Activated CD4-positive, CD25-positive, alpha-beta regulatory T cell treated with anti-CD3 and anti-CD28 coated beads, Interleukin-2, amount 50 U/mL, for 72 hours (primary cell): ENCODE data around the gene CD3D.
"Not testable (repeated sequence)": the region's sequence is repeated elsewhere in the genome, so short reads cannot be mapped to it uniquely, and the experiment has no call there.

Source experiments
- DNase-seq: peaks from one replicate; pipeline ENCODE4 v3.0.0; 2021

CD3D gene

DNA sequence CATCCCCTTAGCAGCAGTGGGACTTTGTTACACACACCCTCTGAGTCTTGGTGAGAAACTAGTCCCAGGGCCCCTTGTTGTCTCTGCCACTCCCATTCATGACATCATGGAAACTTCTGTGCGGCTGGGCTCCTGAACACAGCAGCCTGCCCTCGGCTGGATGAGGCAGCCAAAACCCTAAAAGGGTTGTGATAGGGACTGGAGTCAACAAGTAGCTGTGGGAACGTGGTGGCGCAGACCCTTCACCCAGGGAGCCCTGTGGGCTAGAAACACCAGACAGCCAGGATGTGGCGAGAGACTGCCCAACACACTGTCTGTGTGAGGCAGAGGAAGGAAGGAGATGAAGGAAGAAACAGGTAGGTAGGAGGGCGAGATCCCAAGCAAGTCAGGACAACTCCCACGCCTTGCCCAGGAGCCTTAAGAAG, 3.9 kb downstream of the CD3D start:
- peak; percentile 68 for DNase-seq

DNA sequence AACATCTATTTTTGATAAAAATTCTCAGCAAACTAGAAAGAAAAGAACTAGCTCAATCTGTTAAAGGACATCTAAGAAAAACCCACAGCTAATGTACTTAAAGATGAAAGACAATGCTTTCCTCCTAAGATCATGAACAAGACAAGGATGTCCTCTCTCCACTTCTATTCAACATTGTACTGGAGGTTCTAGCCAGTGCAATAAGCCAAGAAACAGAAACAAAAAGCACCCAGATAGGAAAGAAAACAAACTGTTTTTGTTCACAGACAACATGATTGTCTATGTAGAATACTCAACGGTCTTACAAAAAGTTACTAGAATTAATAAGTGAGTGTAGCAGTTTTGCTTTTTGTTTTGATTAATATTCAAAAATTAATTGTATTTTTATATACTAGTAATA, 7.8 kb downstream of the CD3D start:
- DNase-seq, result no peak

DNA sequence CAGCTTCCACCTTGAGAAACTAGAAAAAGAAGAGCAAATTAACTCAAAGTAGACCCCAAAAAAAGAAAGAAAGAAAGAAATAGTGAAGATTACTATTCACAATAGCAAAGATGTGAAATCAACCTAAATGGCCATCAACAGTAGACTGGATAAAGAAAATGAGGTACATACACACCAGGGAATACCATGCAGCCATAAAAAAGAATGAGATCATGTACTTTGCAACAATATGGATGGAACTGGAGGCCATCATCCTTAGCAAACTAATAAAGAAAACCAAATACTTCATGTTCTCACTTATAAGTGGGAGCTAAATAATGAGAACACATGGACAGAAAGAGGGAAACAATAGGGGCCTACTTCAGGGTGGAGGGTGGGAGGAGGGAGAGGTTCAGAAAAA, 13.8 kb downstream of the CD3D start:
- DNase-seq, result no peak

DNA sequence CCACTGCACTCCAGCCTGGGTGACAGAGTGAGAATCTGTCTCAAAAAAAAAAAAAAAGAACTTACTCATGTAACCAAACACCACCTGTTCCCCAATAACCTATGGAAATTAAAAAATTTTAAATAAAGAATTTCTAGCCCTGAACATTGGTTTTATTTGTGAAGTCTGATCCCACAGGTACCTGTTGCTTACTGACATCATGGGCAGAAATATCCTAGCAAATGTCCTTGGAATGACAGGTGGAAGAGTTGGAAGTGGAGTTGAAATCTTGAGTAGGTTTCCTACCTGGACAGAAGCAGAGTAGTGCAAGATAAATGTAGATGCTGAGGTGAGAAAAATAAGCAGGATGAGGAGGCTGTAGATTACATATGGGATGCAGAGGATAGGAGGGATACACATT, 17.2 kb downstream of the CD3D start:
- no peak for DNase-seq

DNA sequence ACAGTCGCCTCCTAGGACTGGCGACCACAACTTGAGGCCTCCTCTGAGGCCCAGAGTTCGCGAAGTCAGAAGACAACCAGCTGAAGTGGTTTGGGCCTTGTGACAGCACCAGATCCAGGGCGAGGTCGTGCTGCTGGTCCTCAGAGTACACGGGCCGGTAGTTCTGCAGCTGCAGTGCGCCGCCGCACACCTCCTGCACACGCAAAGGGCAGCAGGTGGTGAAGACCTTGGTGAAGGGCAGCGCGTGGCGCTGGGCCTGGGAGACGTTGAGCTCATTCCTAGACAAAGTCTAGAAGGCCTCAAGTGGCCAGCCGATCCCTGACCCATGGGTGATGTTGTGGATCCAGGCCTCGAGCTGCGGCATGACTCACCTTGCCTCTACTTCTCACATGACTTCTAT, 19.8 kb downstream of the CD3D start:
- DNase-seq, result peak; percentile 7

DNA sequence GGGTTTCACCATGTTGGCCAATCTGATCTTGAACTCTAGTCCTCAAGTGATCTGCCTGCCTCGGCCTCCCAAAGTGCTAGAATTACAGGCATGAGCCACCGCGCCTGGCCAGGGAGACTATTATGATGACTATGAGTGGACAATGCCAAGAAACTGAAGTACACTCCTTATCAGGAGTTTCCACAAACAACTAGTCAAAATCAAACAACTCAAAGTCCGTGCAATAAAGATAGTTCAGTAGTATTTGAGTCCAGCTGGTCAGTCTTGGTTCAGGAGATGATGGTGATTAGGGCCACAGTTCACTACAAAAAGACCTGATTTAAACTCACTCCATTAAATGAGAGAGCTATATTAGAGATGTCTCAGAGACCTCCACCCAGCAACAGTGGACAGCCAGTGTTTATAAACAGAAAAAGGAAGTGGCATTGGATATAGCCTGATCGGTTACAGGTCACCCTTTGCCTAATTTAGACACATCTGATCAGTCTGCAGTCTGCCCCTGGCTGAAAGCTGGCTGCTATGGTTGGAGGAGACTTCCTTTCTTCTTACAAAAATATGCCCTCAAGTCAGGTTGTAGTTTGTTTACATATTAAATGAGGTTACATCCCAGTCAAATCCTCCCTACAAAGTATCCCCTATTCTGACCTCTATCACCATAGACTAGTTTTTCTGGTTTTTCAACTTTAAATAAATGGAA, 21.0 kb downstream of the CD3D start:
- peak; percentile 9 for DNase-seq

DNA sequence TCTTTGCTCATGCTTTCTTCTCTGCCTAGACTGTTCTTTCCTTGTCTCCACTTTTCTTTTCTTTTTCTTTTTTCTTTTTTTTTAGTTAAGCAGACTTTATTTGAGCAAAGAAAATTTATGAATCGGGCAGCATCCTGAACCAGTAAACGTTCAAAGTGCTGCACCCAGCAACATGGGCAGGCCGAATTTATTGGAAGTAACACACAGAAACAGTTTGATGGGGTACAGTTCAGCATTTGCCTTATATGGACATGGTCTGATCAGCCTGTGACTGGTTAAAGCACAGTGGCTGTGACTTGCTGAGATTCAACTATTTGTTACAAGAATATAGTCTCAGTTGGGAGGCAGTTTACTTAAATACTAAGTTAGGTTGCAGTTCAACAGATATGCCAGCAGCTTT, 22.0 kb downstream of the CD3D start:
- peak; percentile 5 for DNase-seq

DNA sequence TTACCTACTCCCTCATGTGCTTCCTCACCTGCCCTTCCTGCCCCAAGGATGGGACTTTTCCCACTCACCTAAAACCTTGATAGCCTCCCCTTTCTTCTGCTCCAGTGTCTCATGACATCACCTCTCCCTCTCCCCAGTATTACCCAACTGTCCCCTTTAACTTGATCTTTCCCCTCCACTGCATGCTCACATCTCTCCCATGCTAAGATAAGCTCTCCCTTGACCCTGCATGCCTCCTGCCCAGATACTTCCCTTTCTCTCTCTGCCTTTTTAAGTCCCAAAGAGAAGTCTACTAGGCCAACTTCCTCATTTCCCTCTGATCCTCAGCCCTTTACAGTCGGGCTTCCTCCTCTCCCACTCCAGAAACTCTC, 23.2 kb downstream of the CD3D start:
- DNase-seq, result no peak

DNA sequence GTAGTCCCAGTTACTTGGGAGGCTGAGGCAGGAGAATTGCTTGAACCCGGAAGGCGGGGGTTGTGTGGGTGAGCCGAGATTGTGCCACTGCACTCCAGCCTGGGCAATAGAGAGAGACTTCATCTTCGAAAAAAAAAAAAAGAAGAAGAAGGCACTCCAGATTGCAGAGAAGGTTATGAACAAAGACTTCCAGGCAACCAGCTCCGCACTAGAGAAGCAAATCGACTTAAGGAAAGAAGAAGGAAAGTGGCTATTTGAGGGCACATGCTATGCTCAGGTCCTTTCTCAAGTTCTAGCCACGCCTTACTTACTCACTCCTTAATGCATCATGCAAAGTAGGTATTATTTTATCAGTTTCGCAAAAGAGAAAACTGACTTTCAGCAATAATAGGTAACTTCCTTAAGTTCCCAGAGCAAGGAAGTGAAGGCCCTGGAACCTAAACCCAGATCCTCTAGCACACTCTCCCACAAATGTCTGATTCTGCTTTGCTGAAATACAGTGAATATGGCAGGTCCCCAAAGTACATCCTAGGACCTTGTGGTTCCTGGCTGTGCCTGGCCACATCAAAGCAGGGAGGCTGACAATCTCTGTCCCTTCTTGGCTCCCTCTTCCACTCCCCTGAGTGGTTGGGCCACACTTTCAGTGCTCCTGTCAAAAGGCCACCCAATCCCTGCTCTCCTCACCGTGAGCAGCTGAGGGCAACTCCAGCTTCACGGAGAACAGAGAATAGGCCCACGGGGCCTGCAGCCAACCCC, 23.7 kb downstream of the CD3D start:
- DNase-seq, result peak; percentile 29

DNA sequence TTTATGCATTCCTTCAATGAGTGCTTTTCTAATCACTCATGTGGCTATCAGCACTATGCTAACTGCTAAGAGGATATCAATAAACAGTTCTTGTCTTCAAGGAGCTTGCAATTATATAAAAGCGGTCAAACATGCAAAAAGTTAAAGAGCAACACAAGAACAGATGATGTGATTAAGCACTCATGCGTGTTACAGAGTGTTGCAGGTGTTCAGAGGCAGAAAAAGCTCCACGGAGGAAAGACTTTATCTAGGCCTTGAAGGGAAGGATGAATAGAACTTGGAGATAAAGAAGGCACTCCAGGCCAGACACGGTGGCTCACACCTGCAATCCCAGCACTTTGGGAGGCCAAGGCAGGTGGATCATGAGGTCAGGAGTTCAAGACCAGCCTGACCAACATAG, 24.4 kb downstream of the CD3D start:
- DNase-seq, result peak; percentile 21

DNA sequence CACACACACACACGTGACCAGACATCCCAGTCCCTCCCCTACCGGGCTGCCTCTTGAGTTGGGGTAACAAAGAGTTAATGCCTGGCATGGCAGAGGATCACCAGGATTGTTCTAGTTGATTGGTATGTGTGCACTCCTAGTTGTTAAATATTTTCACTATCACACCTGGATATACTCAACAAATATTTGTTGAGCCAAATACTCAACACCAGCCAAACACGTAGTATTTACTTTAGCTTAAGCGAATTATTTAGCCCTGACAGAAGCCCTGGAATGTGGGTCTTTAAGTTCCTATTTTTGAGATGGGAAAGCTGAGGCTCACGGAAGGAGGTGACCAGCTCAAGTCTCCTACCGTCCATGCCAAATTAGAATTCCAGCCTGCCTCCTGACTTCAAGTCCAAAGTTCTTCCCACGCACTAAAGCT, 27.5 kb downstream of the CD3D start:
- DNase-seq, result no peak

DNA sequence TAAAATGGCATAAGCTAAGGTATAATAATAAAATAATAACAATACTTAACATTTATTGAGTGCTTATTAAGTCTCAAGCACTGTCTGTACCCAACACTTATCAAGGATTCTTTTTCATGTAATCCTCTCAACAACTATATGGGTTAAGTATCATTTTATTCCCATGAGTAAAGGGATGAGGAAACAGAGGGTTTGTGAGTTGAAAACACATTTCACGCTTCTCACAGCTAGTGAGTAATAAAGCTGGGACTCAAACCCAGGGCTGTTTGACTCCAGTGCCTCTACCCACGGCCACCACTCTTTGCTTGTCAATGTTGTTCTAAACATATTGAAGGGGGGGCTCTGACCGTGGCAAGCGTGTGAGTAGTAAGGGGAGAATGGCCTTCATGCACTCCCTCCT, 29.3 kb downstream of the CD3D start:
- no peak for DNase-seq

DNA sequence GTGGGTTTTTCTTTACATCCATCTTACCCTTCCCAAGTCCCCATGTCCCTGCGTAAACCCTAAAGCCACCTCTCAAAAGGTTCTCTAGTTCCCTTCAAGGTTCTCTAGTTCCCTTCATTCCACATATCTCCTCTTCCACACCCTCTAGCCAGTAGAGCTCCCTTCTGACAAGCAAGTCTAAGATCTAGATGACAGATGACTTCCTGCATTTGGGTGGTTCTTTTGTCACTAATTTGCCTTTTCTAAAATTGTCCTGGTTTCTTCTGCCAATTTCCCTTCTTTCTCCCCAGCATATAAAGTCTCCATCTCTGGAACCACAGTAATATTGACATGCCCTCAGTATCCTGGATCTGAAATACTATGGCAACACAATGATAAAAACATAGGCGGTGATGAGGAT, 30.2 kb downstream of the CD3D start:
- no peak for DNase-seq

DNA sequence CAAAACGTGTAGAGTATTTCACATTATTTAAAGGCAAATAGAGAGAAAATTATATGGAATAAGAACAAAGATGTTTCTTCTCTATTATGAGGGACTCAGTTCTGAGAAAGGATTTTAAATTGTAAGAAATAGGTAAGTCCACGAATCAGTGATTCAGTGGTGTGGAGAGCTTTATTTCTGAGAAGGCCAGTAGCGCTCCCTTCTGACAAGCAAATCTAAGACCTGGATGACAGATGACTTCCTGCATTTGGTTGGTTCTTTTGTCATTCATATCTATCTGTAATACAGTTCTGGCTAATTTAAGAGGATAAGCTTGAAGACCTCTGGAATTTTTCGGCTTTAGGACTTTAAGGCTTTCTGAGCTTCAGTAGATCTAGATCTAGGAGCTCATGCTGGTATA, 31.0 kb downstream of the CD3D start:
- DNase-seq, result no peak

DNA sequence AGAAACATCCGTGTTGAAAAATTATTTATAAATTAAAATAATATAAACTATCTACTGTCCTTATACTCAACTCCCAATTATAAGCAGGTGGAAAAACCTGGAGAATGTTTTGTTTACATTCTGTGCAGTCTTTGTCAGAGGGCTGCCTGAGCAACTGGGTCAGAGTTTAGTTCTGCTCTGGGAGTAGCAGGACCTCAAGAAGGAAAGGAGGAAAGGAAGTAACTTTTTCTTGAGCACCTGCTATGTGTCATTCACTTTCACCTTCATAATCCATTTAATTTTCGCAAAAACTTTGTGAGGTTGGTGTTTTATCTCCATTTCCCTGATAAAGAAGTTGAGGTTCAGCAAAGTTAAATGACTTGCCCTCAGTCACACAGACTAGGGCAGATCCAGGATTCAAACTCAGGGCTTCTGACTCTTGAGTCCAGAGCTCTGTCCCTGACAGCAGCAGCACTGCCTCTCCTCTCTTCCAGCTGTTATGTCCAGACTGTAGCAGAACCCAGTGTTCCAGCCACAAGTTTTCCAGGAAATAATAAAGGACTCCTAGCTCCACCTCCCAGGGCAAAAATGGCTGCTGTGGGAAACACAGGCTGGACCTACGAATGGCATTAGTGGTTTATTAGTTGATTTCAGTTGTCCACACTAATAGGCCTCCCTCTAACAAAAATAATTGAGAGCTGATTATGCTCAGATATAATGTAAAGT, 31.6 kb downstream of the CD3D start:
- DNase-seq, result no peak

DNA sequence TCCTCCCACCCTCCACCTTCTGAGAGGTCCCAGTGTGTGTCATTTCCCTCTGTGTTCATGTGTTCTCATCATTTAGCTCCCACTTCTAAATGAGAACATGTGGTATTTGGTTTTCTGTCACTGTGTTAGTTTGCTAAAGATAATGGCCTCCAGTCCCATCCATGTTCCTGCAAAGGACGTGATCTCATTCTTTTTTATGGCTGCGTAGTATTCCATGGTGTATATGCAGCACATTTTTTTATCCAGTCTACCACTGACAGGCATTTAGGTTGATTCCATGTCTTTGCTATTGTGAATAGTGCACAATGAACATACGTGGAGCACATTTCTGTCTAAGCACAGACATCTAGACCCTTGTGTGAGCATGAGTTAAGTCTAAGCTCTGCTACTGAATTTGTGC, 32.2 kb downstream of the CD3D start:
- no peak for DNase-seq

DNA sequence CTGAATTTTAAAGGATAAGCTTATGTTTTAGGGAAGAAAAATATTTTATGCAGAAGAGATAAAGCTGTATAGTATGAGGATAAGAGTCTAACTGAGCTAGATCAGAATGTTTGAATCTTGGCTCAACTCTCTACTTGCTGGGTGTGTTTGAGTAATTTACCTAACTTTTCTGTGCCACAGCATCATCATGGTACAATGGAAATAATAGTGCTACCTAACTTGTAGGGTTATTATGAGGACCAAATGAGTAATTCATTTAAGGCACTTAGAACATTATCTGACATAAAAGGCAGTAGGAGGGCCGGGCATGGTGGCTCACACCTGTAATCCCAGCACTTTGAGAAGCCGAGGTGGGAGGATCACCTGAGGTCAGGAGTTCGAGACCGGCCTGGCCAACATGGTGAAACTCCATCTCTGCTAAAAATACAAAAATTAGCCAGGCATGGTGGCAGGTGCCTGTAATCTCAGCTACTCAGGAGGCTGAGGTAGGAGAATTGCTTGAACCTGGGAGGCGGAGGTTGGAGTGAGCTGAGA, 33.4 kb downstream of the CD3D start:
- DNase-seq, result not testable (repeated sequence)

DNA sequence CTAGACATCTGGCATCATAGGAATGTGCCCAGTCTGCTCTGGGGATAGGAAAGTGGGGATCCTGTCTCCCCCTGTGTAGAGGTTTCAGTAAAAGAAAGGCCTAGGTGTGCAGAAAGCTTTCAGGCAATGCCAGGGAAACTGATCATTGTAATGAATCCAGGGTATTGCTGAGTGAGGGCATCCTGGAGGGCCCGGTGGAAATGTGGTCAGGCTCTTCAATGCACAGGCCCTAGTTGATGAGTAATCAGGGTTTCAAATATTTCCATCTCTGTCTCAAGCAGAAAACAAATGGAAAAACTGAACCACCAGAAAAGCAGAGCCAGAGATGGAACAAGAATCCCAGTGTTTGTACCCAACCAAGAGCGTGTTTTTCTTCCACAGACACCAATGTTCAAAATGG, 35.9 kb downstream of the CD3D start:
- DNase-seq, result no peak

DNA sequence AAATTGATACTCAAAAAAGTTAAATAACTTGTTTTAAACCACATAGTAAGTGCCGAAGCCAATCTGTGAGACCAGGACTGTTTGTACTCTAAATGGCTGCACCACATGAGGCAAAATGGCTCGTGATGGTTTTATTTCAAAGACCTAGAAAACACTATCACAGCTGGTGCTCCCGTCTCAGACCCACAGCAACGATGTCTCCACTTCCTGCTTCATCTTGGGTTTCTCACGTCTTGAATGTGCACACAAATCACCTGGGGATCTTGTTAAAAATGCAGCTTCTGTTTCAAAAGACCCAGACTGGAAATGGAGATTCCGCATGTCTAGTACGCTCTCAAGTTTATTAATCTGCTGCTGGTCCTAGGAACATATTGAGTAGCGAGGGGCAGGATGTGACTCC, 36.8 kb downstream of the CD3D start:
- no peak for DNase-seq

DNA sequence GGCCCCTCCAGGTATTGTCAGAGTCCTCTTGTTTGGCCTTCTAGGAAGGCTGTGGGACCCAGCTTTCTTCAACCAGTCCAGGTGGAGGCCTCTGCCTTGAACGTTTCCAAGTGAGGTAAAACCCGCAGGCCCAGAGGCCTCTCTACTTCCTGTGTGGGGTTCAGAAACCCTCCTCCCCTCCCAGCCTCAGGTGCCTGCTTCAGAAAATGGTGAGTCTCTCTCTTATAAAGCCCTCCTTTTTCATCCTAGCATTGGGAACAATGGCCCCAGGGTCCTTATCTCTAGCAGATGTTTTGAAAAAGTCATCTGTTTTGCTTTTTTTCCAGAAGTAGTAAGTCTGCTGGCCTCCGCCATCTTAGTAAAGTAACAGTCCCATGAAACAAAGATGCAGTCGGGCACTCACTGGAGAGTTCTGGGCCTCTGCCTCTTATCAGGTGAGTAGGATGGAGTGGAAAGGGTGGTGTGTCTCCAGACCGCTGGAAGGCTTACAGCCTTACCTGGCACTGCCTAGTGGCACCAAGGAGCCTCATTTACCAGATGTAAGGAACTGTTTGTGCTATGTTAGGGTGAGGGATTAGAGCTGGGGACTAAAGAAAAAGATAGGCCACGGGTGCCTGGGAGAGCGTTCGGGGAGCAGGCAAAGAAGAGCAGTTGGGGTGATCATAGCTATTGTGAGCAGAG, 37.8 kb downstream of the CD3D start, which contains the start of gene CD3E:
TSS of gene CD3E (plus strand) at position 163 of the 681 bp plus-strand sequence. CDS start at position 386, 223 bp downstream.
- peak; percentile 62 for DNase-seq

DNA sequence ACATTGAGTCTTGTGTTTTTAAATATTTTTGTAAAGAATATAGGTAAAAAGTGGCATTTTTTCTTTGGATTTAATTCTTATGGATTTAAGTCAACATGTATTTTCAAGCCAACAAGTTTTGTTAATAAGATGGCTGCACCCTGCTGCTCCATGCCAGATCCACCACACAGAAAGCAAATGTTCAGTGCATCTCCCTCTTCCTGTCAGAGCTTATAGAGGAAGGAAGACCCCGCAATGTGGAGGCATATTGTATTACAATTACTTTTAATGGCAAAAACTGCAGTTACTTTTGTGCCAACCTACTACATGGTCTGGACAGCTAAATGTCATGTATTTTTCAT, 38.3 kb downstream of the CD3D start:
- no peak for DNase-seq

DNA sequence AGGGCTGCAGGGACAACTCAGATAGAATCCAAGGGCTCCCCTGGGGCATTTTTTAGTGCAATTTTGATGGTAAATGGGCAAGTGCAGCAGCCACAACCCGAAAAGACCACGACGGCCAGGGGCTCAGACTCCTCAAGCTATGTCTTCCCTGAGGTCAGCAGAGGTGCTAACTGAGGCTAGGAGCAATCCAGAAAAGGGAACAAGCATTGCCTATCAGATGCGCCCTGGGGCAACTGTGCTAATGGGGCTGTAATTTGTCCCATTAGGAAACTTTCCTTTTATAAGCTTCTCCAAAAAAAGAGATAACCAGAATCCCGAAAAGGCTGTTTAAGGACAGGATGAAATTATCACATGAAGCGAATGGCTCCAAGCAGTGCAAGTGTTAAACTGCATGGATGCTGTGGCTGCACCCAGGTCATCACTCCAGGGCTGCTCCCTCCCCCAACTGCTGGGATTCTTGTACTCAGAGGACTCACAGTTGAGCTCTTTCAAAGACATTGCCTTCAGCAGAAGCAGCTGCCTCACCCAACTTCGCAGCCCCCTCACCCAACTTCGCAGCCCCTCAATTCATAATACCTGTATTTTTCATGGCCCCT, 40.8 kb downstream of the CD3D start:
- no peak for DNase-seq
